Renal pelvis (tissue), 4 donors: ENCODE measurements around the gene NSG2. TPM values are rescaled to one million over a fixed set of nuclear protein-coding genes. Genes with fewer than 3 reads are reported as not detected.
"Not testable (repeated sequence)": the region's sequence is repeated elsewhere in the genome, so short reads cannot be mapped to it uniquely, and the experiment has no call there.

Experiments
- DNase-seq: peaks from one replicate; pipeline ENCODE4 v3.0.0-alpha.2; 2013
- polyA plus RNA-seq, 3 donors: library from polyadenylated mRNA; unstranded; fragments of 120-200 nt; gene quantifications; one replicate each; pipeline ENCODE4 v1.2.1, GENCODE V29; 2013; ENCODE audit not compliant: insufficient read length in 3 of 3

The NSG2 gene
- polyA plus RNA-seq, 3 donors: 0.18 to 0.78 (median 0.42) TPM

GRCh38 chr5:174100490-174100889 lies 55.0 kb downstream of the NSG2 start:
- no peak for DNase-seq

GRCh38 chr5:174101195-174101730 lies 55.8 kb downstream of the NSG2 start:
- DNase-seq: no peak

- DNase-seq: not testable (repeated sequence)
Observed at GRCh38 chr5:174102574-174102973, 57.1 kb downstream of the NSG2 start.

DNA sequence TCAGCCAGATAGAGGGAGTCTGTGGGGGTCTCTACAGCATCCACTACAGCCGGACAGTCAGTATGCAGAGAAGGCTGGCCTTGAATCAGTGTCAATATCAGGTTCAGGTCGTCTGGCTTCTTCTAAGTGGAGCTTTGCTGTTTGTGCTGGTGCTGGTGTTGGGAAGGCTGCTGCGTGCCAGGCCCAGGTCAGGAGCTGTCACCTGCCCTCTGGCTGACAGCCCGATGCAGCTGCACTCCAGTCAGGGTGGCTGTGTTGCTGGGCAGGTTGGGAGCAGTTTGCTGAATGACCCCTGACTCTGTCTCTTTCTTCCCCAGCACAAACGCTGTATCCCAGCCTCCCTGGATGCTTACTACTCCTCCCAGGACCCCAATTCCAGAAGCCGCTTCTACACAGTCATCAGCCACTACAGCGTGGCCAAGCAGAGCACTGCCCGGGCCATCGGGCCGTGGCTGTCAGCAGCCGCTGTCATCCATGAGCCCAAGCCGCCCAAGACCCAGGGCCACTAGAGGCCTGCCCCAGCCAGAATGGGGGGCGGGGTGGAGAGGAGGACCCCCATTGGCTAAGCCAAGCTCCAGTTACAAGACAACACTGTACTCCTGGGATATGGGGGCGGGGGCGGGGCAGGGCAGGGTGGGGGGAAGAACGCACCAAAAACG lies 61.6 kb downstream of the NSG2 start:
- DNase-seq: no peak

DNA sequence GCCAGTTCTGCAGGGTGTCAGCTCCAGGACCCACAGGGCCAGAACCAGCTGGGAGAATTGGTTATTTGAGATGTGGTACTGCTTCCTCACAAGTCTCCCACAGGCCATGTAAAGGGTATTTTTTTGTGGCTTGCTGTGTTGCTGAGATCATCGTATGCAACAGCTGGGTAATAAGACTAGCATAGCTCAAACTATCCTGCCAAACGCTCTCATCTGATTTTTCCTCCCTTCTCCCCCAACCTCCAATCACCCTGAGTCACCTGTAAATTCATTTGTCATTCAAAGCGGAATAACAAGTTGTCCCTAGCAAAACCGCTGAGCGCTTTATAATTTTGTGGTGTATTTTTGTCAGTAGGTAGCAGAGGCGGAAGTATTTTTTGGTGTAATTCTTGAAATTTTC lies 63.2 kb downstream of the NSG2 start:
- DNase-seq: no peak

- DNase-seq: no peak
Observed at GRCh38 chr5:174109698-174110260, 64.3 kb downstream of the NSG2 start.

DNA sequence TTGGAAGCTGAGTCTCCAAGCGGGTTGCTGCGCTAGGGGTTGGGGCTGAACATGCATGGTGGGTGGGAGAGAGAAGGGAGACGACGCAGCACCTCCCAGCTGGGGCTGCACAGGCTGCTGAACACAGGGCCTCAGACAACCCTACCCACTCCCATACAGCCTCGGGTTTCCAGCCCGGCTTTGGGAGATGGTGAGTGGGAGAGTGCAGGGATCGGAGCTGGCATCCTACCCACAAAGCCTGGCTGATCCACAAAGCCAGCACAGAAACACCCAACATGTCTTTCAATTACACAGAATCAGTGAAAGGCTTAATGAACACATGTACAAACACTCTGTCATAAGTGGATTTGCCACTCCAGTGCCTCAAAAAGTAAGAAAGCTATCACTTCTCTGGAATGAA lies 64.8 kb downstream of the NSG2 start:
- DNase-seq: no peak

GRCh38 chr5:174111287-174111973 lies 65.9 kb downstream of the NSG2 start:
- no peak for DNase-seq

DNA sequence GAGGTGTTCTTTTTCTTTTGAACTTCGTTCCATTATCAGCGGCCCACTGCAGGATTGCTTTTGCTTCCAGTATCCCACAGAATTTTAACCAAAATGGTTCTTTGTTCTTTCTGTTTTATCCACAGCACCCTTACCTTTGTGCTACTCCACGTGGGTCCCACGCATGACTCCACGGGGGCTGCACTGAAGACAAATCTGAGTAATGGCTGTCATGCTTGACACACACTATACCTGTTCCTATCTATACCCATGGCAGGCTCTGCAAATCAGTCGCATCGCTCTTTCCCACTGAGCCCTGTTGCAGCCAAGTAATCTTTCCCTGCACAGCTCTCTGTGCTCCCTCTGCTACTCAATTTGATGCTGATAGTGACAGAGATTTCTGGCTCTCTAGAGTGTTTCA lies 69.7 kb downstream of the NSG2 start:
- no peak for DNase-seq

GRCh38 chr5:174118823-174119467 lies 73.4 kb downstream of the NSG2 start:
- no peak for DNase-seq

GRCh38 chr5:174119468-174119881 lies 74.0 kb downstream of the NSG2 start:
- peak; percentile 20 for DNase-seq

GRCh38 chr5:174120401-174121005 lies 75.0 kb downstream of the NSG2 start:
- no peak for DNase-seq

- DNase-seq: no peak
Observed at GRCh38 chr5:174134545-174134944, 89.0 kb downstream of the NSG2 start.

DNA sequence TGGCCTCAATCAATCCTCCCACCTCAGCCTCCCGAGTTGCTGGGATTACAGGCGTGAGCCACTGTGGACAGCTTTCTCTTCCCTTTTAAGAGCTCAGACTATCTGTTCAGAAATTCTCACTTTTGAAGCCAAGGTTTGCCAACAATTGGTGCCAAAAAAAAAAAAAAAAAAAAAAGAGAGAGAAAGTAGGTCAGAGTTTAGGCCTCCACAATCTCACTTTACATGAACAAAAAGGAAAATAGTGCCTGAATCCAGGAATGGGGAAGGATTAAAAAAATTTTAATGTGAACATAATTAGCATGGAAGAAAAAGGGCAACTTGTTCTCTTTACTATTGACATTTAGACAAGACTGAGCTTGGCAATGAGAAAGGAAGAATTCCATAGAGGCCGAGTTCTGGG lies 94.1 kb downstream of the NSG2 start:
- DNase-seq: no peak

GRCh38 chr5:174140452-174141020 lies 95.0 kb downstream of the NSG2 start:
- no peak for DNase-seq

- DNase-seq: no peak
Observed at GRCh38 chr5:174141398-174141797, 95.9 kb downstream of the NSG2 start.

DNA sequence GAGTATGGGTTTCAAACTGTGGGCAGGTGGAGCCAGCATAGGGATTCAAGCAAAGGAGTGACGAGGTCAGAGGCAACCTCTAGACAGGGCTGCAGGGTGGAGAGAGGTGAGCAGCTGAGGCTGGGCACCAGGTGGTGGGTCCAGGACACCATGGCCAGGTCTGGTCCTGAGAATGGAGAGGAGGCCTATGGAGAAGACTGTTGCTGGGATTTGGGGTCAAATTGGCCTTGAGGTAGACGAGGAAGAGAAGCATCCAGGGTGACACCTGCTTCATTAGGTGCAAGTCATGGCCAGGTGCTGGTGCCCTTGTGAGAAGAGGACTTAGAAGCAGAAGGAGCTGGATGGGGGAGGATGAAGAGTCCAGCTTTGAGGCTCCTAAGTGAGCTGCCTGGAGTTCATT lies 99.6 kb downstream of the NSG2 start:
- no peak for DNase-seq

- DNase-seq: no peak
Observed at GRCh38 chr5:174145821-174146220, 100.3 kb downstream of the NSG2 start.

DNA sequence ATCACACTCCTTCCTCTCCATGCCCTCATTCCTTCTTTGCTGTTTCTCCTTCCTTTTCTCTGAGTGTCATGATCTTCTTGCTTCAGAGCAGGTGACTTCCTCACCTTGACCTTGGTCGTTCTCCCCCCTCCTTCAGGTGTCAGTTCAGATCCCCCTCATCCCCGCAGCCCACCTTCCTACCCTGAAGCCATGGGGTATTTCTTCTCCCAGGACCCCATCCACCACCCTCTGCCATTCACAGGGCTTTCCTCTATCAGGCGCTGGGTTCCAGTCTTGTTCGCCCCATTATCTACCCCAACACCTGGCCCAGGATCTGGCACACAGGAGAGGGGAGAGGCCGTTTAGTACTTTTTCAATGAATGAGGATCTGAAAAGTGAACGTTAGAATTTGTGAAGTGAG lies 101.0 kb downstream of the NSG2 start:
- no peak for DNase-seq

DNA sequence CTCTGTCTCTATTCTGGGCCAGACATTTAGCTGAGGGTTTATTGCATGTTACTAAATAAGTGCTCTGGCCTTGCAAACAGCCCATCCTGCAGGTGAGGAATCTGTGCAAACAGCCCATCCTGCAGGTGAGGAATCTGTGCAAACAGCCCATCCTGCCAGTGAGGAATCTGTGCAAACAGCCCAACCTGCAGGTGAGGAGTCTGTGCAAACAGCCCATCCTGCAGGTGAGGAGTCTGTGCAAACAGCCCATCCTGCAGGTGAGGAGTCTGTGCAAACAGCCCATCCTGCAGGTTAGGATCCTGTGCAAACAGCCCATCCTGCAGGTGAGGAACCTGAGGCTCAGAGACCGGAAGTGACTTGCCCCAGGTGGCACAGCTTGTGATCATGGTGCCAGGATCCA lies 101.5 kb downstream of the NSG2 start:
- DNase-seq: not testable (repeated sequence)

GRCh38 chr5:174147551-174147950 lies 102.0 kb downstream of the NSG2 start:
- no peak for DNase-seq

DNA sequence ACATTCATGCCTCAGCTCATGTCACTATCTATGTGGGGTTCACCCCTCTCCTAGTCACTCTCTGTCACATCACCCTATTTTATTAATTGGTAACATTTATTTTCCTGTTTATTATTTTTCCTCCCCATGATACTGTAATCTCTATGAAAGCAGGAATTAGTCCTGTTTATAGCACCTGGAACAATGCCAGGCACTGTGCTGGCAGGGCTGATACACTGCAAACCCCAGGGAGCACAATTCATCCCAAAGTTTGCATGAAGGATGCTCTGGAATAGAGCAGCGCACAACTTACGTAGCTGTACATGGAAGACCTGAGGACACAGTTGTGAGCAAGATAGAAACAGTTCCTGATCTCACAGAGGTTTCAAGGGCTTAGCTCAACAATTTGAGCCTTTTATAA lies 103.2 kb downstream of the NSG2 start:
- DNase-seq: no peak
